ENCODE results near the gene GSTK1. TPM values are rescaled to one million over a fixed set of nuclear protein-coding genes. Genes with fewer than 3 reads are reported as not detected.

Gene GSTK1
- total and polyA plus RNA-seq, 2 of the 8 experiments (the other 6 are each of a cell fraction or from before 2014, with no cell fraction given): 25.5 to 32.5 TPM

DNA sequence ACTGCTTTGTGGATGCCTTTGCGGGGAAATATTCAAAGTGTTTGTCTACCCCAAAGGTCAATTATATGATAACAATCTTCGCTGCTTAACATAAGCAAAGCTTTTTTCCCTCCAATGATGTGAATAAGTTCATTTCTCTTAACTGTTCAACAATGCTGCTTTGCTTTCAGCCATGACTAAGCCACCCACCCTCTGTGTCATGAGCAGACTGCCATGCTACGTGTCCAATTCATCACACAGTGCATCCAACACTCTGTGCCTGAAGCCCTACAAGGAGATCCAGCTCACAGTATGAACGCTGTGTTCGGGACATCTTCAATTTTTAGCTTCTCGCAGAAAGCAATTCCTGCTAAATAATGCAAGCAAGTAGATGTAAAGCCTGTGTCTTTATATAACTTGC, 47.1 kb upstream of the GSTK1 start:
- no peak overlapping the region for H2AK5ac ChIP-seq (ENCODE audit: low read depth, low read length)
- H3K4me3 ChIP-seq (ENCODE audit: extremely low read depth in 1 of 4, insufficient read depth in 2 of 4, low read depth in 3 of 4, low read length in 4 of 4): no peak overlapping the region
- no peak overlapping the region for H3K27ac ChIP-seq (ENCODE audit: low read depth, low read length)
- H2BK15ac ChIP-seq (ENCODE audit: low read length): no peak overlapping the region
- no peaks in the 10 kb centered on the region for H3K36me3 ChIP-seq (ENCODE audit: control insufficient read depth in 2 of 4, insufficient read depth in 4 of 4, low read length in 3 of 4)
- no peak overlapping the region for H3K9ac ChIP-seq (replicated peaks in 1 of 4; ENCODE audit: extremely low read depth in 1 of 4, low read depth in 3 of 4, low read length in 3 of 4)
- no peak overlapping the region for H4K91ac ChIP-seq (replicated peaks; ENCODE audit: insufficient read length, low read length)
- no peaks in the 10 kb centered on the region for H3K79me2 ChIP-seq (ENCODE audit: control insufficient read depth in 1 of 2, insufficient read depth in 2 of 2, low read length in 2 of 2)
- no peak for FAIRE-seq
- no peak overlapping the region for H2BK5ac ChIP-seq (ENCODE audit: low read depth, low read length)
- ChIA-PET CTCF (ENCODE audit: partially characterized antibody) (interaction anchor here (0.8 to 11.2 kb wide), 27 partner anchors 7 to 548 kb away, joined by 3 to 480 read pairs (median 5); partner anchors contain the start of genes CASP2 and TRPV6), POLR2A (ENCODE audit: partially characterized antibody) (no interaction called here)
- no peak overlapping the region for H3K23ac ChIP-seq (ENCODE audit: insufficient read length)
- H3K56ac ChIP-seq (replicated peaks; ENCODE audit: insufficient read length, low read depth, low read length): no peak overlapping the region
- no peak overlapping the region for H3K14ac ChIP-seq (ENCODE audit: insufficient read length)
- H3K9me3 ChIP-seq (ENCODE audit: insufficient read depth in 2 of 2, low read depth in 1 of 2, low read length in 1 of 2): 0 out of 4 replicates have a peak, but pooled peaks cover 0 to 2% of the 10 kb centered on the region in 2 experiments
- H2BK120ac ChIP-seq (replicated peaks; ENCODE audit: low read depth, low read length): no peak overlapping the region
- no peaks in the 10 kb centered on the region for H4K20me1 ChIP-seq (replicated peaks in 1 of 2; ENCODE audit: control insufficient read depth in 1 of 2, insufficient read depth in 2 of 2, low read length in 2 of 2)
- TF ChIP-seq NANOG (IDR thresholded peaks at IDR 0.05; ENCODE audit: insufficient read depth, low read depth, low read length, poor library complexity, severe bottlenecking) (no peak), BACH1 (IDR thresholded peaks at IDR 0.05; ENCODE audit: low read length) (no peak), PHF8 (conservative IDR thresholded peaks at IDR 0.05; ENCODE audit: low read depth, low read length) (no peak), TEAD4 (IDR thresholded peaks at IDR 0.05; ENCODE audit: low read depth, low read length) (no peak), CBX5 (IDR thresholded peaks at IDR 0.05; ENCODE audit: low read depth, low read length) (no peak), EGR1 (IDR thresholded peaks at IDR 0.05; ENCODE audit: borderline replicate concordance, low read depth, low read length) (no peak), MAFK (IDR thresholded peaks at IDR 0.05; ENCODE audit: low read depth, low read length) (no peak), RXRA (IDR thresholded peaks at IDR 0.05; ENCODE audit: insufficient read depth, low read depth, low read length) (no peak), SP4 (IDR thresholded peaks at IDR 0.05; ENCODE audit: low read length) (no peak), SIN3A (conservative IDR thresholded peaks at IDR 0.05 in 1 of 2, IDR thresholded peaks at IDR 0.05 in 1 of 2; ENCODE audit: low read depth in 1 of 2, low read length in 2 of 2) (no peak), POU5F1 (IDR thresholded peaks at IDR 0.05; ENCODE audit: low read depth, low read length) (no peak)
- TF ChIP-seq, protein P1, sequence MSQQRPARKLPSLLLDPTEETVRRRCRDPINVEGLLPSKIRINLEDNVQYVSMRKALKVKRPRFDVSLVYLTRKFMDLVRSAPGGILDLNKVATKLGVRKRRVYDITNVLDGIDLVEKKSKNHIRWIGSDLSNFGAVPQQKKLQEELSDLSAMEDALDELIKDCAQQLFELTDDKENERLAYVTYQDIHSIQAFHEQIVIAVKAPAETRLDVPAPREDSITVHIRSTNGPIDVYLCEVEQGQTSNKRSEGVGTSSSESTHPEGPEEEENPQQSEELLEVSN (IDR thresholded peaks at IDR 0.05): no peak
- no peak overlapping the region for H4K5ac ChIP-seq (ENCODE audit: insufficient read length, low read depth, low read length)
- no peak overlapping the region for H4K8ac ChIP-seq (ENCODE audit: extremely low read depth, insufficient read depth, low read length)
- H3K4me1 ChIP-seq (replicated peaks in 1 of 4; ENCODE audit: control insufficient read depth in 3 of 4, insufficient read depth in 4 of 4, low read length in 3 of 4): no peaks in the 10 kb centered on the region
- DNase-seq (ENCODE audit: low read depth in 1 of 2, low spot score in 2 of 2): no peak
- H3K23me2 ChIP-seq (ENCODE audit: low read depth, low read length): no peaks in the 10 kb centered on the region
- no peak overlapping the region for H3K4ac ChIP-seq (replicated peaks; ENCODE audit: insufficient read length, low read depth, low read length)
- H2BK20ac ChIP-seq (ENCODE audit: low read length): no peak overlapping the region
- 83% methylated on average over 6 of the region's 6 CpGs; no CpG with 5 or more reads in 1 of the 2 experiments for WGBS, 2 experiments (ENCODE audit: extremely low coverage in 1 of 2, insufficient coverage in 1 of 2, insufficient read length in 1 of 2, insufficient replicate concordance in 2 of 2, low coverage in 1 of 2, low lambda C conversion rate in 2 of 2, missing lambda C conversion rate in 1 of 2)
- no peak overlapping the region for H2AFZ ChIP-seq (ENCODE audit: low read length)
- H3K18ac ChIP-seq (ENCODE audit: extremely low read depth, low read length): no peak overlapping the region
- no peak overlapping the region for H2BK12ac ChIP-seq (ENCODE audit: low read depth, low read length)
- H3K27me3 ChIP-seq (replicated peaks in 1 of 4; ENCODE audit: control insufficient read depth in 3 of 4, extremely low read depth in 1 of 4, insufficient read depth in 3 of 4, low read length in 3 of 4): no peaks in the 10 kb centered on the region
- no peaks in the 10 kb centered on the region for H3K79me1 ChIP-seq (ENCODE audit: low read depth, low read length)
- H3K4me2 ChIP-seq (ENCODE audit: insufficient read depth in 1 of 2, low read depth in 2 of 2, low read length in 2 of 2): no peak overlapping the region
